Measurements from ENCODE around the gene SYS1.

Gene SYS1

GRCh38 chr20:45367126-45367525, 4.2 kb downstream of the SYS1 start:
- DNase-seq (ENCODE audit: low spot score): no peak
- no peak for TF ChIP-seq CTCF (IDR thresholded peaks at IDR 0.05; ENCODE audit: extremely low read depth, missing control alignments)

- no peak for TF ChIP-seq CTCF (IDR thresholded peaks at IDR 0.05; ENCODE audit: extremely low read depth, missing control alignments)
- DNase-seq (ENCODE audit: low spot score): peak; percentile 86
Observed at GRCh38 chr20:45368221-45368980, 5.4 kb downstream of the SYS1 start.

GRCh38 chr20:45370571-45371160, 7.7 kb downstream of the SYS1 start:
- DNase-seq (ENCODE audit: low spot score): no peak
- TF ChIP-seq CTCF (IDR thresholded peaks at IDR 0.05; ENCODE audit: extremely low read depth, missing control alignments): no peak

- no peak for DNase-seq (ENCODE audit: low spot score)
- TF ChIP-seq CTCF (IDR thresholded peaks at IDR 0.05; ENCODE audit: extremely low read depth, missing control alignments): no peak
Observed at GRCh38 chr20:45372241-45372640, 9.3 kb downstream of the SYS1 start.

GRCh38 chr20:45372646-45373352, 9.8 kb downstream of the SYS1 start:
- no peak for TF ChIP-seq CTCF (IDR thresholded peaks at IDR 0.05; ENCODE audit: extremely low read depth, missing control alignments)
- DNase-seq (ENCODE audit: low spot score): no peak

GRCh38 chr20:45373353-45374100, 10.6 kb downstream of the SYS1 start:
- peak; percentile 83 for TF ChIP-seq CTCF (IDR thresholded peaks at IDR 0.05; ENCODE audit: extremely low read depth, missing control alignments)
- DNase-seq (ENCODE audit: low spot score): peak; percentile 77
